NOMO-1 (cell line): ENCODE results near the gene MAML3.

Experiments used
- DNase-seq, 2 experiments: peaks; one replicate each; lab custom pipeline; 2025; ENCODE audit not compliant: unreplicated experiment in 2 of 2; lab: John Stamatoyannopoulos, UW

Gene MAML3

GRCh38 chr4:139826426-139826825, 327.6 kb downstream of the MAML3 start:
- DNase-seq, result no peak

- DNase-seq, result no peak
These were observed 328.4 kb downstream of the MAML3 start for GRCh38 chr4:139825523-139826014.

- DNase-seq, result no peak
These were observed 329.0 kb downstream of the MAML3 start for GRCh38 chr4:139824882-139825522.

- no peak for DNase-seq
These were observed 330.2 kb downstream of the MAML3 start for GRCh38 chr4:139823746-139824145.

GRCh38 chr4:139823345-139823744, 330.6 kb downstream of the MAML3 start:
- DNase-seq, result no peak

GRCh38 chr4:139822391-139822790, 331.6 kb downstream of the MAML3 start:
- no peak for DNase-seq

- no peak for DNase-seq
These were observed 334.9 kb downstream of the MAML3 start for GRCh38 chr4:139819082-139819481.

GRCh38 chr4:139817657-139818452, 336.1 kb downstream of the MAML3 start:
- no peak for DNase-seq

GRCh38 chr4:139816856-139817255, 337.1 kb downstream of the MAML3 start:
- no peak for DNase-seq

- peak; percentile 77 to 91 for DNase-seq
These were observed 338.0 kb downstream of the MAML3 start for GRCh38 chr4:139815778-139816601.

- DNase-seq, result no peak
These were observed 339.5 kb downstream of the MAML3 start for GRCh38 chr4:139814323-139815015.

- DNase-seq, result peak in 1 of 2 experiments; percentile 16
These were observed 340.1 kb downstream of the MAML3 start for GRCh38 chr4:139813881-139814280.

GRCh38 chr4:139810710-139811109, 343.3 kb downstream of the MAML3 start:
- DNase-seq, result no peak

GRCh38 chr4:139809757-139810140, 344.2 kb downstream of the MAML3 start:
- no peak for DNase-seq

- DNase-seq, result peak in 1 of 2 experiments; percentile 28
These were observed 344.9 kb downstream of the MAML3 start for GRCh38 chr4:139808808-139809756.

GRCh38 chr4:139808381-139808807, 345.6 kb downstream of the MAML3 start:
- DNase-seq, result no peak

GRCh38 chr4:139807483-139807882, 346.5 kb downstream of the MAML3 start:
- no peak for DNase-seq

- DNase-seq, result no peak
These were observed 347.1 kb downstream of the MAML3 start for GRCh38 chr4:139806929-139807328.

GRCh38 chr4:139802931-139803330, 351.1 kb downstream of the MAML3 start:
- no peak for DNase-seq
